Regular cardiac myocyte (primary cell): ENCODE results near the gene GNB3. TPM values are rescaled to one million over a fixed set of nuclear protein-coding genes. Genes with fewer than 3 reads are reported as not detected.

Experiments used
- total RNA-seq: library from RNA; depleted of rRNA; stranded (reverse); fragments of >200 nt; gene quantifications from 2 replicates; pipeline ENCODE4 v1.2.3, GENCODE V29; 2014

GNB3 gene
- 1.4 and 2.5 TPM in 2 replicates for total RNA-seq

DNA sequence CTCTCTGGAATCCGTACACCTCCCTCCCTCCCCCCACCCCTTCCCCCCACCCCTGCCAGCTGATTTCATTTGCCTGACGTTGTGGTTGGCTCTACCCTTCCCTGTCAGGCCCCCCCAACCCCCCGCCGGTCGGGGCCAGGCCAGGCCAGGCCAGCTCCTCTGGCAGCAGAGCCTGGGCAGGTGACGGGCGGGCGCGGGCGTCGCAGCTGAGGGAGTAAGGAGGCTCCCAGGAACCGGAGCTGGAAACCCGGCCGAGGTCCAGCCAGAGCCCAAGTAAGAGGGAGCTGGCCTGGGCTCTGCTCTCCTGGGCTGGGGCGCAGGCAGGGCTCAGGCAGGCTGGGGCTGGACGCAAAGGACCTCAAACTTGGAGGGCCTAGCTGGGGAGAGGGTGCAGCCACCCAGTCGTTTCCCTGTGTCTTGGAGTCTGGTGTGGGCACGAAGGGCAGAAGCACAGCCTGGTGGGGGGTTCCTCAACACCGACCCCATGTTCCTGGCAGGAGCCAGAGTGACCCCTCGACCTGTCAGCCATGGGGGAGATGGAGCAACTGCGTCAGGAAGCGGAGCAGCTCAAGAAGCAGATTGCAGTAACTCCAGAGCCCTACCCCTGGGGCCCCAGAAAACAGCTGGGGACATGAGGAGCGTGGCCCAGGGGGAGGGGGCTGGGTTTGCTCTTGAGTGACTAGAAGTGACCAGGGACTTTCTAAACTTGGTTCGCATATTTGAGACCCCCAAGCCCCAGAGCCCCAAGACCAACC lies at the start of gene GNB3:
TSS of gene GNB3 (plus strand) at position 165 of the 755 bp plus-strand sequence. CDS start at position 528, 363 bp downstream.

GRCh38 chr12:6821591-6822425 lies 18.9 kb upstream of the GNB3 start, which contains the start of gene GPR162:
Gene GPR162, plus strand, starts transcription at chr12:6821821. Its CDS starts 2,078 bp downstream, at chr12:6823899.

GRCh38 chr12:6827982-6828780 lies 12.5 kb upstream of the GNB3 start, which contains the start of gene P3H3:
Gene P3H3, plus strand, starts transcription at chr12:6828407. Its CDS starts 34 bp downstream, at chr12:6828441.

DNA sequence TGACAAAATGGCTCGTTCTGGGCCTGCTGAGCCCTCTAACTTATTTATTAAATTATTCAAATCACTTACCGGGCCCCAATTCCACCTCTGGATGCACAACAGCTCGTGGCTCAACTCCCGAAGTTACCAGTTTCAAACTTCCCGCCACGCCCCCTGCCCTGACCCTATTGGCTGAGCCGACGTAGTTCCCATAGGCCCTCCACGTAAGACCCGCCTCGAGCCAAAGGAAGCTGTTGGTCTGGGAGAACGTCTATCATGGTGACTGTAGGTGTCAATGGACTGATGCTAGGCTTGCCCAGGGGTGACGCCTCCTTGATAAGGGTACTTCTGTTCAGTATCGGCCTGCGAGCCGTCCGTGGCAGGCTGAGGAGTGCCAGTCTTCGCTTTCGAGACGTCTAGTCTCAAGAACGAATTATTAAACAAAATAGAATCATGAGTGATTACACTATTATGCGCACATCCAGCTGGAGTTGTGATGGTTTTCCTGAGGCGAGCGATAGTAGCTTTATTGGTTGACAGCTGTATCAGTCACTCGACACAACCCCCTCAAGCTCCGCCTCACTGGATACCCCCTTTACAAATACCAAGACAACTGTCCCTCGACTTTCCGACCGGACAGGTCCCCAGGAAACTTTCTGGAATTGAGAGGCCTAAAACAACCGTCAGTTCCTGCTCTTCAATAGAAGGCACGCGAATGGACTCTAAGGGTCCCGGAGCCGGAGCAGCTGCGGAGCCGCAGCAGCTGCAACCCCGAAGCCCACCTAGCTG lies 10.6 kb downstream of the GNB3 start, which contains the start of gene CDCA3:
TSS of gene CDCA3 (minus strand) at position 134 of the 768 bp plus-strand sequence. CDS start 334 bp downstream, outside the sequence.

DNA sequence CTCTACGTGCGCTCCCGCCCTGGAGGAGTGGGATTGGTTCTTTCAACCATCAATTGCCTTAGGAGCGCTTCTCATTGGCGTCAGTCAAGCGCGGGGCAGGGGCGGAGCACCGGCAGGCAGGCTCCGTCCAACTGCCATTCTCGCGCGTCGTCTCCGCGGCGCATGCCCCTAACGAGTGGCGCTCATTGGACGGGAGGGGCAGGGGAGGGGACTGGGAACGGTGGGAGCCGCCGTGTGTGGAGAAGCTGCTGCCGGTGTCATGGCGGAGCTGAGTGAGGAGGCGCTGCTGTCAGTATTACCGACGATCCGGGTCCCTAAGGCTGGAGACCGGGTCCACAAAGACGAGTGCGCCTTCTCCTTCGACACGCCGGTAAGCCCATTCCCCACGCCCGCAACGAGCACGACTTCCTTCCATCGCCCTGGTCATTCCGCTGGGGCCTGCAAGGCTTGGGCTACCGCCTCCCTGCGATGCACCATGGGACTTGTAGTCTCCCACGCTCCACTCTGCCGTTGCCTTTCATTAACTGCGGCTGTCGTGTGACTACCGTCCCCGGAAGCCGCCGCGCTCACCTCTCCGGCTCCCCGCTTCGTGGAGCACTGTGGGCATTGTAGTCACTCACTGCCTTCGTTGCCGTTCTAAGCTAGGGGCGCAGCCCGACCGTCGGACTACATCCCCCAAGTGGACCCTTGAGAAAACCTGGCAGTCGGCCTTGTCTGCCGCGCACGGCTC lies 11.4 kb downstream of the GNB3 start, which contains the start of gene USP5:
TSS of gene USP5 (plus strand) at position 230 of the 730 bp plus-strand sequence. CDS start at position 260, 30 bp downstream.

DNA sequence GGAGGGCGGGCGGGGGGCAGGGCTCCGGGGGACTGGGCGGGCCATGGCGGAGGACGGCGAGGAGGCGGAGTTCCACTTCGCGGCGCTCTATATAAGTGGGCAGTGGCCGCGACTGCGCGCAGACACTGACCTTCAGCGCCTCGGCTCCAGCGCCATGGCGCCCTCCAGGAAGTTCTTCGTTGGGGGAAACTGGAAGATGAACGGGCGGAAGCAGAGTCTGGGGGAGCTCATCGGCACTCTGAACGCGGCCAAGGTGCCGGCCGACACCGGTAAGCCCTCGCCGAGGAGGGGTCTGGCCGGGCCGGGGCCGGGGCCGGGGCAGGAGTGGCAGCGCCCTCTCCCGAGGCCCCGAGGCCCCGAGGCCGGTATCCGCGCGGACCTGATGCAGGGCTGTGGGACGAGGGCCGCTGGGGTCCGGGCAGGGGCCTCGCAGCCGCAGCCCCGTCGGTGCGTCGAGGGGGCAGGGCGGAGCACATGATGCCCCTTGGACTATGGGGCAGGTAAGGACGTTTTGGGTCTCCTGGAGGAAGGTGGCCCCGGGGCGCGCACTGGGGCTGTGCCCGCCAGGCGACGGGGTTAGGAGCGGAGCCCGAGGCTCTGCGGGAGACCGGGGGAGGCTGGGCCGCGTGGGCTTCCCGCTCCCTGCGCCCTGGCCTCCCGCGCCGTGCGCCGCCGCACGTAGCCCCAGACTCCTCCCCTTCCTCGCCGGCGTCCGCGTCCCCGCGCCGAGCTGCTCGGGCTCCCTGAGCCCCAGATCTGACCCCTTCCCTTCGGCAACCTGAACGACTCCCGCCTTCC lies 26.9 kb downstream of the GNB3 start, which contains the start of gene TPI1:
TSS of gene TPI1 (plus strand) at position 119 of the 798 bp plus-strand sequence. CDS start at position 155, 36 bp downstream.

DNA sequence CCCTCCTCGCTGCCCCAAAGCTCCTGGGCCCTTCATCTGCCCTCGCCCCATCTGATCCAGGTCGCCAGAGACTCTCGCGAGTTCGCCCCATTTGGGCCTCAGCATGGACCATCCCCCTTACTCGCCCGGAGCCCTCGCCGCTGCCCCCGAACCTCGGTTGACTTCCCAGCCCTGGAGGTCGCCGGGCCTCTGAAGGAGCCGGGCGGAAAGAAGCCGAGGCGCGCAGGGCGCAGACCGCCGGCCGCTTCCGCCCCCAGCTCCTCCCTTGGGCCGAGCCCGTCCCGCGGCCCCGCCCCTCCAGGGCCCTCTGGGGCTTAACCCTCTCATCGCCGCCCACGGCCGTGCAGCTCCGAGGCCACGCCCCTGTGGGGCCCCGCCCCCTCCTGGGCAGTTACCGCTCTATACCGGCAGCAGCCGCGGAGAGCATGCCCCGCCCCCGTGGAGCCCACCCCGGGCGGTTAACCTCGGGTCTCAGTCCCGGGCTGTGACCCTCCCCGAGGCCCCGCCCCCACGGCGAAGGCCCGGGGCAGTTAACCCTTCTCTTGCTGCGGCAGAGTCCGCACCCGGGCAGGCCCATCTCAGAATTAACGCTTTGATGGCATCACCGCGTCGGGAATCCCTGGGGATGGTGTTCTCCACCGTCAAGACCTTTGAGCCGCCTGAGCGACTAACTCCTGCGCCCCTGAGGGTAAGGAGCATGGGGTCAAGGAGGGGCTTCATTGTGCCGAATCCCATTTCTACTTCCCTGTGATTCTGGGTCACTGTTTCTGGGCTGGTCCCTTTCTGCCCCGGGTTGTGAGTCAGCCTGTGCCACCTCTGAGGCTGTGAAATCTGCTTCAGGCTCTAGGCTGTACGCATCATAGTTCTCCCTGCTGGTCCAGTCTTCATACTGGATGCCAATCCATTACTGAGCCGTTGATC lies 32.6 kb downstream of the GNB3 start, which contains the start of gene SPSB2:
TSS of gene SPSB2 (minus strand) at position 210 of the 921 bp plus-strand sequence. CDS start 402 bp downstream, outside the sequence.

Other genes with a start within 250 kb of the GNB3 start
- 152 and 224 TPM in 2 replicates for gene CHD4, start 233.5 kb upstream of the GNB3 start, total RNA-seq
- not detected in 2 replicates for gene LPAR5, start 205.0 kb upstream of the GNB3 start, total RNA-seq
- gene ACRBP, start 193.5 kb upstream of the GNB3 start, total RNA-seq = under 0.01 TPM in 1 of 2 replicates, not detected in the other
- 19.7 and 33.5 TPM in 2 replicates for gene ING4, start 177.8 kb upstream of the GNB3 start, total RNA-seq
- 9.0 and 11.3 TPM in 2 replicates for gene ZNF384, start 151.6 kb upstream of the GNB3 start, total RNA-seq
- gene PIANP, start 140.1 kb upstream of the GNB3 start, total RNA-seq = under 0.01 TPM in 2 replicates
- 87.9 and 100 TPM in 2 replicates for gene COPS7A, start 116.9 kb upstream of the GNB3 start, total RNA-seq
- 147 and 175 TPM in 2 replicates for gene MLF2, start 87.8 kb upstream of the GNB3 start, total RNA-seq
- 17.2 and 38.0 TPM in 2 replicates for gene PTMS, start 74.6 kb upstream of the GNB3 start, total RNA-seq
- gene LAG3, start 68.4 kb upstream of the GNB3 start, total RNA-seq = not detected in 2 replicates
- 0.28 and 0.58 TPM in 2 replicates for gene CD4, start 51.4 kb upstream of the GNB3 start, total RNA-seq
- gene GPR162, start 19.1 kb upstream of the GNB3 start, total RNA-seq = 0.96 and 2.5 TPM in 2 replicates
- gene P3H3, start 12.5 kb upstream of the GNB3 start, total RNA-seq = 79.6 and 124 TPM in 2 replicates
- gene CDCA3, start 10.4 kb downstream of the GNB3 start, total RNA-seq = 5.6 and 29.7 TPM in 2 replicates
- 77.8 and 123 TPM in 2 replicates for gene USP5, start 11.2 kb downstream of the GNB3 start, total RNA-seq
- 1,644 and 1,719 TPM in 2 replicates for gene TPI1, start 26.6 kb downstream of the GNB3 start, total RNA-seq
- 3.6 and 4.2 TPM in 2 replicates for gene SPSB2, start 32.4 kb downstream of the GNB3 start, total RNA-seq
- gene LRRC23, start 63.9 kb downstream of the GNB3 start, total RNA-seq = 8.6 and 18.0 TPM in 2 replicates
- gene ENO2, start 73.7 kb downstream of the GNB3 start, total RNA-seq = 40.8 and 66.8 TPM in 2 replicates
- gene ATN1, start 87.0 kb downstream of the GNB3 start, total RNA-seq = 4.4 and 9.0 TPM in 2 replicates
- not detected in 2 replicates for gene RNU7-1, start 102.9 kb downstream of the GNB3 start, total RNA-seq
- 75.3 and 141 TPM in 2 replicates for gene C12orf57, start 103.1 kb downstream of the GNB3 start, total RNA-seq
- gene PTPN6, start 110.4 kb downstream of the GNB3 start, total RNA-seq = under 0.01 TPM in 1 of 2 replicates, not detected in the other
- gene PHB2, start 129.7 kb downstream of the GNB3 start, total RNA-seq = 149 and 175 TPM in 2 replicates
- gene EMG1, start 130.0 kb downstream of the GNB3 start, total RNA-seq = 49.3 and 94.9 TPM in 2 replicates
- 5.9 and 9.2 TPM in 2 replicates for gene LPCAT3, start 177.6 kb downstream of the GNB3 start, total RNA-seq
- gene C1S, start 219.8 kb downstream of the GNB3 start, total RNA-seq = 24.7 and 213 TPM in 2 replicates